GM23248 (cell line): ENCODE results near the gene SULT4A1. TPM values are rescaled to one million over a fixed set of nuclear protein-coding genes. Genes with fewer than 3 reads are reported as not detected.

Experiments used
- DNase-seq: peaks from one replicate; pipeline ENCODE4 v3.0.0-alpha.2; 2015
- H2AFZ ChIP-seq: fragments of 200-600 bp; sonication (generic); 2 replicates; pipeline ENCODE4 v1.6.1; 2016; ENCODE audit warnings: antibody characterized with exemption
- H3F3A ChIP-seq: fragments of 200-600 bp; sonication (generic); 2 replicates; pipeline ENCODE4 v1.6.1; 2016; ENCODE audit warnings: mild to moderate bottlenecking, antibody characterized with exemption, mixed run types; ENCODE audit not compliant: insufficient read depth
- H3K27ac ChIP-seq: fragments of 200-600 bp; sonication (generic); 2 replicates; pipeline ENCODE4 v1.5.1; 2016; ENCODE audit warnings: mild to moderate bottlenecking
- H3K27me3 ChIP-seq: fragments of 200-600 bp; sonication (generic); replicated peaks from 2 replicates; pipeline ENCODE4 v1.6.1; 2016; ENCODE audit warnings: mild to moderate bottlenecking; ENCODE audit not compliant: insufficient read depth
- H3K36me3 ChIP-seq: fragments of 200-600 bp; sonication (generic); 2 replicates; pipeline ENCODE4 v1.6.1; 2016; ENCODE audit warnings: low read depth, mild to moderate bottlenecking
- H3K4me1 ChIP-seq: fragments of 200-600 bp; sonication (generic); 2 replicates; pipeline ENCODE4 v1.6.1; 2016; ENCODE audit warnings: mild to moderate bottlenecking; ENCODE audit not compliant: insufficient read depth
- H3K4me2 ChIP-seq: fragments of 200-600 bp; sonication (generic); one replicate; pipeline ENCODE4 v1.6.1; 2016; ENCODE audit warnings: mild to moderate bottlenecking; ENCODE audit not compliant: unreplicated experiment
- H3K4me3 ChIP-seq: fragments of 200-600 bp; sonication (generic); 2 replicates; pipeline ENCODE4 v1.5.1; 2016; ENCODE audit warnings: mild to moderate bottlenecking
- H3K79me2 ChIP-seq: fragments of 200-600 bp; sonication (generic); 2 replicates; pipeline ENCODE4 v1.6.1; 2016; ENCODE audit warnings: mild to moderate bottlenecking; ENCODE audit not compliant: insufficient read depth
- H3K9ac ChIP-seq: fragments of 200-600 bp; sonication (generic); 2 replicates; pipeline ENCODE4 v1.6.1; 2016; ENCODE audit warnings: mild to moderate bottlenecking
- H3K9me2 ChIP-seq: fragments of 200-600 bp; sonication (generic); 2 replicates; pipeline ENCODE4 v1.6.1; 2016; ENCODE audit warnings: mixed run types, mild to moderate bottlenecking, moderate library complexity; ENCODE audit not compliant: insufficient read depth
- H3K9me3 ChIP-seq: fragments of 200-600 bp; sonication (generic); one replicate; pipeline ENCODE4 v1.6.1; 2017; ENCODE audit warnings: low read depth
- H4K20me1 ChIP-seq: fragments of 200-600 bp; sonication (generic); 2 replicates; pipeline ENCODE4 v1.6.0; 2016; ENCODE audit not compliant: insufficient read depth
- EZH2 ChIP-seq: fragments of 200-600 bp; sonication (generic); IDR thresholded peaks from 2 replicates; pipeline ENCODE4 v1.6.1; 2018; ENCODE audit warnings: antibody characterized with exemption, mild to moderate bottlenecking; ENCODE audit not compliant: insufficient read depth, poor library complexity, severe bottlenecking
- EZH2phosphoT487 ChIP-seq: fragments of 200-600 bp; sonication (generic); IDR thresholded peaks from 2 replicates; pipeline ENCODE4 v1.6.1; 2018; ENCODE audit warnings: antibody characterized with exemption, moderate library complexity, mild to moderate bottlenecking, low read depth; ENCODE audit not compliant: insufficient read depth
- WGBS, 2 experiments: methylation state at CpG; one replicate each; pipeline ENCODE4 v1.1.6; 2015 to 2017; ENCODE audit warnings: low lambda C conversion rate in 2 of 2, low coverage in 1 of 2; ENCODE audit errors: missing lambda C conversion rate in 2 of 2; 5-methylcytosine and 5-hydroxymethylcytosine counted together
- in situ Hi-C: fragments of 300-500 bp; cut with MboI; formaldehyde crosslinking; loops from 2 replicates; pipeline ENCODE4 v1.15.0; 2020
- polyA plus RNA-seq: library from polyadenylated mRNA; unstranded; fragments of >200 nt; fragmentation: Nextera tagmentation; extraction: Ambion mirVana; gene quantifications from 2 replicates; pipeline ENCODE4 v1.2.1, GENCODE V29; 2016
- total RNA-seq: library from RNA; depleted of rRNA; stranded (reverse); fragments of >200 nt; shearing (Covaris generic); gene quantifications from 2 replicates; pipeline ENCODE4 v1.2.3, GENCODE V29; 2014

Gene SULT4A1
- total and polyA plus RNA-seq, 2 experiments from 2014 or later = not detected

DNA sequence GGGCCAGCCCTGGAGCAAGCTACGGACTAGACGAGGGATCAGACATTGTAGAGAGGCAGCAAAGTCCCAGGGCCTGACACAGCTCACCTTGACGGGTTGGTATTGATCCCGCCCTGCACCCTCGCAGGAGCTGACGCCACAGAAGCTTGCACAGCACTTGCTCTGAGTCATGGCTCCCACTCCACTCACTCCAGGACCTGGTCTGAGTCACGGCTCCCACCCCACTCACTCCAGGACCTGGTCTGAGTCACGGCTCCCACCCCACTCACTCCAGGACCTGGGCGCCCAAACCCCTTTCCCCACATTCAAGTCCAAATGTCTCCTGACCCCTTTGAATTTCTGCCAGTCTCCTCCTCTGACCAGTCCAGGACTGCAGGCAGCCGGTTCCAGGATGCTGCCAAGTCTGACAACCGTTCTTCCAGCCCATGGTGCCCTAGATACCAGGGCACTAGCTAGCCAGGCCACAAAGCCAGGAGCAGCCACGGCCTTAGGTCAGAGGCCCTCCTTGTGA lies 35.5 kb upstream of the SULT4A1 start:
- Histone ChIP-seq H3K27me3 (no peaks in the 10 kb centered on the region), H2AFZ (no peak overlapping the region), H3K4me1 (peaks cover 6% of the 10 kb centered on the region; the same call in 1 of the 2 replicates), H3F3A (no peaks in the 10 kb centered on the region), H3K4me2 (no peak overlapping the region), H3K9ac (no peak overlapping the region), H3K79me2 (no peaks in the 10 kb centered on the region), H3K36me3 (no peaks in the 10 kb centered on the region), H3K4me3 (no peak overlapping the region), H3K27ac (no peak overlapping the region), H4K20me1 (no peaks in the 10 kb centered on the region), H3K9me2 (no peaks in the 10 kb centered on the region), H3K9me3 (no peaks in the 10 kb centered on the region)
- peak; percentile 83 for DNase-seq
- WGBS, 2 experiments = 36 to 37% methylated on average over 10 to 12 of the region's 12 CpGs
- TF ChIP-seq EZH2 (no peak), EZH2phosphoT487 (no peak)
- in situ Hi-C loops = no loop called here

DNA sequence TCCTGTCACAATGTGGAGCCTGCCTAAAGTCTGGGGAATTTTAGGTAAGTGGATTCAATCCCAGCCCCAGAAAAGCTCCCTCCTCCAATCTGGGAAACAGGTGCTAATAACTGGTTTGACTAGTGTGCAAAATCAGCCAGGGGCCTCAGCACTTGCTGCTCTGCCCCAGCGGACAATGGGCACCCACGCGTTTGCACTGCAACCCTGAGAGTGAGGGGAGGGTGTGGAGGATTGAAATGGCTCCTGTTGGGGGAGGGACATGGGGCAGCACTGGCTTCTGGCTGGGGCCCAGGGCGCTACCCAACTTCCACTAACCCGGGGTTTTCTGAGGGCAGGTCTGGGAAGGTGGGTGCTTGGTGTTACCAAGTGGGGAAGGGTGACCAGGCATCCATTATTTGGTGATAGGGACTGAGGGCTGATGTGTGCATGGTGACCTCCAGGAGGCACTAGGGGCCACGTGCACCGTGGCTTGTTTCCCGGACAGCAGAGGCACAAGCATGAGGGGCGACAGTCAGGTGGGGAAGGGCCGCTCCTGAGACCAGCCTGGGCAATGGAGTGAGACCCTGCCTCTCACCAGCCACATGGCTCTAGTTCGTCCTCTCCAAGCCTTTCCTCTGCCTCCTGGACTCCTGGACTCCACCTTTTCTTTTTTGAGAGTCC lies 33.8 kb upstream of the SULT4A1 start:
- in situ Hi-C loops = no loop called here
- Histone ChIP-seq H3K4me2 (no peak overlapping the region), H3K27me3 (peaks cover 17% of the 10 kb centered on the region), H4K20me1 (no peaks in the 10 kb centered on the region), H3K9me3 (no peaks in the 10 kb centered on the region), H3K4me1 (peaks cover 6% of the 10 kb centered on the region; the same call in 1 of the 2 replicates), H3F3A (no peaks in the 10 kb centered on the region), H2AFZ (no peak overlapping the region), H3K9me2 (no peaks in the 10 kb centered on the region), H3K79me2 (no peaks in the 10 kb centered on the region), H3K27ac (no peak overlapping the region), H3K9ac (no peak overlapping the region), H3K36me3 (no peaks in the 10 kb centered on the region), H3K4me3 (no peak overlapping the region)
- TF ChIP-seq EZH2phosphoT487 (no peak), EZH2 (no peak)
- 45 to 46% methylated on average over 11 of the region's 11 CpGs for whole genome bisulfite sequencing, 2 experiments
- DNase-seq = no peak

DNA sequence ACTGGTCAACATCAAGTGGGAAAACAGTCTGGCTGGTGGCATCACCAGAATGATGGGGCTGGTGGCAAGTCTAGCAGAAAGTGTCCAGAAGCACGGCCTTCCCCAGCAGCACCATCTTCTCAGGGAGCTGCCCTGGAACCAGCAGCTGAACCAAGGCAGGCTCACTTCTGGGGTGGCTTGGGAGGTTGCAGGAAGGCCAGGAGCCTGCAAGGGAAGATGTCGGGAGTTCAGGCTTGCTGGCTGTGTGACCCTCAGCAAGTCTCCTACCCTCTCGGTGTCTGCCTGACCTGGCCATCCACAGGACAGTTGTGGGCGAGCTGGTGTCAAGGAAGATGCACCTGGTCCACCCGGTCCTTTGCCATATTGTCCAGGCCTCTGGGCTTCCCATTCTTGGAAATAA lies 31.8 kb upstream of the SULT4A1 start:
- Histone ChIP-seq H3F3A (no peaks in the 10 kb centered on the region), H3K9ac (no peak overlapping the region), H3K36me3 (no peaks in the 10 kb centered on the region), H3K27me3 (peaks cover 27% of the 10 kb centered on the region), H3K27ac (no peak overlapping the region), H3K4me1 (peaks cover 6% of the 10 kb centered on the region; the same call in 1 of the 2 replicates), H3K9me2 (no peaks in the 10 kb centered on the region), H3K79me2 (no peaks in the 10 kb centered on the region), H4K20me1 (no peaks in the 10 kb centered on the region), H3K9me3 (no peaks in the 10 kb centered on the region), H2AFZ (no peak overlapping the region), H3K4me2 (no peak overlapping the region), H3K4me3 (no peak overlapping the region)
- in situ Hi-C loops = no loop called here
- TF ChIP-seq EZH2phosphoT487 (no peak), EZH2 (no peak)
- no peak for DNase-seq
- 81 to 85% methylated on average over 5 of the region's 5 CpGs for WGBS, 2 experiments

DNA sequence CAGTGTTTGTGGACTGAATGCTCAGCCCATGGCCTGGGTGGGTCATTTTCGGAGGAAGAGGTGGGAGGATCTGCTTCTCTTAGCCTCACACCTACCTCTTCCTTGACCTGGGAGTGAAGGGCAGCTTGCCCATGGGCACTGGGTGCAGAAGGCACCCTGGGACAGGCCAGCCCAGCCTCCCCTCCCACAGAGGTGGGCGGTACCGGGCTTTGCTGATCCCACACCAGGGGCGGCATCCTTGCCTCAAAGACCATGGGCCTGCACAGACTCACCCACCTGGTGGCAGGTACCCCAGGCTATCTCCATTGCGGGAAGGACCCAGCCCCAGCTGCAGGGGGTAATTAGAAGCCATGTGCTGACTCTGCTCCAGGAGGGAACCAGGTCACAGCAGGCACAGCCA lies 31.0 kb upstream of the SULT4A1 start:
- peaks cover 27% of the 10 kb centered on the region for H3K27me3 ChIP-seq
- WGBS, 2 experiments = 73 to 77% methylated on average over 5 of the region's 5 CpGs
- H3K27ac ChIP-seq = no peak overlapping the region
- H3K9ac ChIP-seq = no peak overlapping the region
- no peaks in the 10 kb centered on the region for H3K9me3 ChIP-seq
- no peaks in the 10 kb centered on the region for H3K36me3 ChIP-seq
- H3F3A ChIP-seq = no peaks in the 10 kb centered on the region
- H3K4me2 ChIP-seq = no peak overlapping the region
- no peak for DNase-seq
- peaks cover 5% of the 10 kb centered on the region; the same call in 1 of the 2 replicates for H3K4me1 ChIP-seq
- TF ChIP-seq EZH2phosphoT487 (no peak), EZH2 (no peak)
- no peak overlapping the region for H2AFZ ChIP-seq
- no peak overlapping the region for H3K4me3 ChIP-seq
- no peaks in the 10 kb centered on the region for H3K79me2 ChIP-seq
- no peaks in the 10 kb centered on the region for H3K9me2 ChIP-seq
- in situ Hi-C loops = no loop called here
- no peaks in the 10 kb centered on the region for H4K20me1 ChIP-seq
